KMS-11 (cell line): ENCODE measurements around the gene SPATS2.

ENCODE experiments used
- H2AFZ ChIP-seq: fragments of 200-600 bp; sonication (generic); 2 replicates; pipeline ENCODE4 v1.6.1; 2016; ENCODE audit warnings: antibody characterized with exemption, mixed run types, low read depth
- H3K27ac ChIP-seq: fragments of 200-600 bp; sonication (generic); 2 replicates; pipeline ENCODE4 v1.6.1; 2016; ENCODE audit warnings: mild to moderate bottlenecking, mixed run types
- H3K27me3 ChIP-seq: fragments of 200-600 bp; sonication (generic); 2 replicates; pipeline ENCODE4 v1.6.1; 2017; ENCODE audit warnings: mild to moderate bottlenecking, low read depth, mixed run types, moderate library complexity; ENCODE audit not compliant: insufficient read depth
- H3K36me3 ChIP-seq: fragments of 200-600 bp; sonication (generic); 2 replicates; pipeline ENCODE4 v1.6.1; 2017; ENCODE audit warnings: mild to moderate bottlenecking, mixed run types; ENCODE audit not compliant: insufficient read depth
- H3K4me1 ChIP-seq: fragments of 200-600 bp; sonication (generic); 2 replicates; pipeline ENCODE4 v1.6.1; 2016; ENCODE audit warnings: mild to moderate bottlenecking, low read depth, mixed run types; ENCODE audit not compliant: poor library complexity, severe bottlenecking
- H3K4me2 ChIP-seq: fragments of 200-600 bp; sonication (generic); 2 replicates; pipeline ENCODE4 v1.7.0; 2016; ENCODE audit warnings: mild to moderate bottlenecking, mixed run types
- H3K4me3 ChIP-seq: fragments of 200-600 bp; sonication (generic); IDR thresholded peaks from 2 replicates; pipeline ENCODE4 v1.6.1; 2017; ENCODE audit warnings: low read depth, low read length, mixed read lengths; ENCODE audit not compliant: insufficient read depth
- H3K79me2 ChIP-seq: fragments of 200-600 bp; sonication (generic); 2 replicates; pipeline ENCODE4 v1.6.1; 2016; ENCODE audit warnings: low read depth, mixed run types; ENCODE audit not compliant: insufficient read depth
- H3K9ac ChIP-seq: fragments of 200-600 bp; sonication (generic); 2 replicates; pipeline ENCODE4 v1.6.1; 2016; ENCODE audit warnings: mild to moderate bottlenecking, mixed run types
- H4K20me1 ChIP-seq: fragments of 200-600 bp; sonication (generic); 2 replicates; pipeline ENCODE4 v1.6.1; 2016; ENCODE audit warnings: mild to moderate bottlenecking, mixed run types; ENCODE audit not compliant: insufficient read depth
- CTCF ChIP-seq: fragments of 200-600 bp; sonication (generic); conservative IDR thresholded peaks from 2 replicates; pipeline ENCODE4 v1.6.1; 2017; ENCODE audit warnings: low read depth, mild to moderate bottlenecking, antibody characterized with exemption, low read length, moderate library complexity, mixed read lengths

The SPATS2 gene

DNA sequence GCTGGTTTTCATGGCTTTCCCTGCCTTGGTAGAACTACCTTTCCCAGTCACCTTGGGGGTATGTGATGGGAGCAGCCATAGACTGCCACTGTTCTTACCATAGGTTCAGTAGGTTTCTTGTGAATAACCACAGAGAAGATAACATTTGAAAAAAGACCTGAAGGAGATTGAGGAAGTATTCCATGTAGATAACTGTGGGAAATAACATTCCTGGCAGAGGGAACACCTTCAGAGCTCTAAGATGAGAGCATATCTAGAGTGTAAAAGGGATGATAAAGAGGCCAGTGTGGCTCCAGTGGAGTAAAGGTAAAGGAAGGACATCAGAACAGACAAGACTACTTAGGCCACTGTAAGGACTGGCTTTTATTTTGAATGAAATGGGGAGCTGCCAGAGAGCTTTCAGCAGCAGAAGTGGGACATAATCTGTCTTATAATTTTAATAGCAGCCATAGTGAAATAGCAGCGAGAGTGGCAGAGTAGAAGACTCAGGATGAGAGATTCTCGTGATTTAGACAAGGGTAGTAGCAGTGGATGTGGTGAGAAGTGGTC lies 88.9 kb downstream of the SPATS2 start:
- Histone ChIP-seq H3K4me2 (no peak overlapping the region), H3K79me2 (peaks cover 68% of the 10 kb centered on the region; the same call in 1 of the 2 replicates), H3K27ac (no peak overlapping the region), H3K9ac (no peak overlapping the region), H2AFZ (no peak overlapping the region), H3K36me3 (peaks cover 3% of the 10 kb centered on the region; the same call in 1 of the 2 replicates), H3K4me1 (peaks cover 16% of the 10 kb centered on the region), H4K20me1 (peaks cover under 1% of the 10 kb centered on the region; the same call in 1 of the 2 replicates), H3K27me3 (no peaks in the 10 kb centered on the region), H3K4me3 (no peak overlapping the region)
- TF ChIP-seq CTCF: no peak

GRCh38 chr12:49458816-49459215 lies 91.6 kb downstream of the SPATS2 start:
- Histone ChIP-seq H4K20me1 (no peaks in the 10 kb centered on the region), H3K27ac (no peak overlapping the region), H3K36me3 (peaks cover 3% of the 10 kb centered on the region; the same call in 1 of the 2 replicates), H3K79me2 (peaks cover 45% of the 10 kb centered on the region; the same call in 1 of the 2 replicates), H3K9ac (no peak overlapping the region), H3K27me3 (no peaks in the 10 kb centered on the region), H3K4me1 (no peaks in the 10 kb centered on the region), H3K4me3 (no peak overlapping the region), H3K4me2 (no peak overlapping the region), H2AFZ (no peak overlapping the region)
- TF ChIP-seq CTCF: no peak

GRCh38 chr12:49461221-49461620 lies 94.0 kb downstream of the SPATS2 start:
- Histone ChIP-seq H3K4me2 (no peak overlapping the region), H3K79me2 (peaks cover 28% of the 10 kb centered on the region; the same call in 1 of the 2 replicates), H3K4me1 (no peaks in the 10 kb centered on the region), H4K20me1 (no peaks in the 10 kb centered on the region), H3K4me3 (no peak overlapping the region), H3K27me3 (no peaks in the 10 kb centered on the region), H3K27ac (no peak overlapping the region), H3K9ac (no peak overlapping the region), H2AFZ (no peak overlapping the region), H3K36me3 (peaks cover 3% of the 10 kb centered on the region; the same call in 1 of the 2 replicates)
- no peak for TF ChIP-seq CTCF

DNA sequence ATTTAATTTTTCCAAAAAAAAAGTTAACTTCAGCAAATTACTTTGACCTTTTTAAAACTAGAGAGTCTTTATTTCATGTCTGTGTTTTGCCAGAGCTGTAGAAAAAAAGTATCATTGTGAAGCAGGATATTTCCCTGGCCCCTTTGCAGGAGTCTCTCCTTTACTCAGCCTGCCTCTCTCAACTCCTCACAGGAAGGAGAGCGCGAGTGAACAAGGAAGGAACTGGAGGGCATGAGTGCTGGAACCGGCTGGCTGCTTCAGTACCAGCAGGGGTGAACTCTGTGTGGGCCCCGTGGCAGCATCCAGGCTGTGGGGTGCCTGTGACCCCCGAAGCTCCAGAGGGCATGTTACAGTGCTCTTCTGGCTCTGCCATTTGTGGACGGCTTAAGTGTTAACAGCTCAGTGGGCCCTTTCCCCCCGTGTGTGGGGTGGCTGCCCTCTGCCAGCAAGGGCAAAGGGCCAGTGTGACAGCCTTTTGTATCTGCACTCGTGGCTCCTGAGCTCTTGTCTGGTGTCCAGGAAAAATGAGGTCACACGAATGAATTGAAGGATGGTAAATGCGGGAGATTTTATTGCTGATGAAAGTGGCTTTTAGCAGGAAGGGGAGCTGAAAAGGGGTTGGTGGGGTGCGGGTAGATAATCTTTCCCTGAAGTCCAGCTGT lies 95.0 kb downstream of the SPATS2 start:
- peaks cover 18% of the 10 kb centered on the region; the same call in 1 of the 2 replicates for H3K79me2 ChIP-seq
- H3K9ac ChIP-seq: no peak overlapping the region
- H2AFZ ChIP-seq: no peak overlapping the region
- H3K4me1 ChIP-seq: no peaks in the 10 kb centered on the region
- H4K20me1 ChIP-seq: no peaks in the 10 kb centered on the region
- H3K27me3 ChIP-seq: no peaks in the 10 kb centered on the region
- no peak for TF ChIP-seq CTCF
- no peak overlapping the region for H3K27ac ChIP-seq
- no peak overlapping the region for H3K4me3 ChIP-seq
- peaks cover 3% of the 10 kb centered on the region; the same call in 1 of the 2 replicates for H3K36me3 ChIP-seq
- H3K4me2 ChIP-seq: no peak overlapping the region
